Astrocyte of the cerebellum (primary cell): Measurements from ENCODE around the gene AGXT2.

Source experiments
- DNase-seq: peaks from one replicate; pipeline ENCODE4 v3.0.0-alpha.2; 2011; ENCODE audit warnings: low read depth
- H3K4me3 ChIP-seq: 2 replicates; pipeline ENCODE4 v1.5.1; 2011; ENCODE audit warnings: mild to moderate bottlenecking, low read depth, low read length, moderate library complexity
- CTCF ChIP-seq: IDR thresholded peaks from 2 replicates; pipeline ENCODE4 v1.5.1; 2012; ENCODE audit warnings: low read length, low read depth, moderate library complexity, mild to moderate bottlenecking; ENCODE audit errors: missing control alignments
- in situ Hi-C: cut with HindIII; loops from 2 replicates; pipeline ENCODE4 v1.10.0; 2017; ENCODE audit warnings: low sequenced_read_pairs

Gene AGXT2

GRCh38 chr5:35012365-35012764 lies 35.4 kb downstream of the AGXT2 start:
- in situ Hi-C loops: no loop called here
- DNase-seq: no peak
- H3K4me3 ChIP-seq: no peak overlapping the region
- TF ChIP-seq CTCF: no peak

GRCh38 chr5:35010676-35011075 lies 37.1 kb downstream of the AGXT2 start:
- no peak for TF ChIP-seq CTCF
- no peak for DNase-seq
- in situ Hi-C loops: no loop called here
- no peak overlapping the region for H3K4me3 ChIP-seq

GRCh38 chr5:35009657-35010056 lies 38.1 kb downstream of the AGXT2 start:
- DNase-seq: no peak
- TF ChIP-seq CTCF: no peak
- in situ Hi-C loops: no loop called here

GRCh38 chr5:35009019-35009418 lies 38.7 kb downstream of the AGXT2 start:
- no peak overlapping the region for H3K4me3 ChIP-seq
- in situ Hi-C loops: no loop called here
- no peak for TF ChIP-seq CTCF
- DNase-seq: no peak

More at GRCh38 chr5:35009657-35010056, 38.1 kb downstream of the AGXT2 start:
- H3K4me3 ChIP-seq: no peak overlapping the region

GRCh38 chr5:35004771-35005170 lies 43.0 kb downstream of the AGXT2 start:
- H3K4me3 ChIP-seq: no peak overlapping the region
- in situ Hi-C loops: no loop called here
- DNase-seq: no peak
- TF ChIP-seq CTCF: no peak

- no peak for TF ChIP-seq CTCF
- DNase-seq: no peak
- H3K4me3 ChIP-seq: no peak overlapping the region
- in situ Hi-C loops: no loop called here
These were observed 43.5 kb downstream of the AGXT2 start for GRCh38 chr5:35004200-35004599.
